ENCODE results near the gene FAM174C. TPM values are rescaled to one million over a fixed set of nuclear protein-coding genes. Genes with fewer than 3 reads are reported as not detected.

Gene FAM174C
- total RNA-seq, 1 experiment from 2014 or later, result 59.4 TPM

GRCh38 chr19:1239796-1240737 lies 35.3 kb upstream of the FAM174C start:
- peak overlapping the region; percentile 84; the same call in 1 of the 2 replicates for H3K27ac Mint-ChIP-seq
- H3K4me3 Mint-ChIP-seq, result peak overlapping the region; percentile 76
- peaks cover 22% of the 10 kb centered on the region for H3K4me1 Mint-ChIP-seq
- CTCF ChIA-PET, result interaction anchor here (0.6 to 9.7 kb wide), 13 partner anchors 15 to 594 kb away, joined by 3 to 648 read pairs (median 6); partner anchors contain the start of genes ARHGAP45 and CIRBP
- TF ChIP-seq ZNF416 (CRISPR knock-in tag; IDR thresholded peaks at IDR 0.05) (no peak), ZNF423 (CRISPR knock-in tag; IDR thresholded peaks at IDR 0.05) (peak; percentile 75), OVOL2 (CRISPR knock-in tag; IDR thresholded peaks at IDR 0.05; ENCODE audit: borderline replicate concordance) (no peak), CREM (CRISPR knock-in tag; IDR thresholded peaks at IDR 0.05) (peak; percentile 95), SP1 (CRISPR knock-in tag; conservative IDR thresholded peaks at IDR 0.05) (peak; percentile 91), ZNF281 (CRISPR knock-in tag; IDR thresholded peaks at IDR 0.05) (0 out of 2 replicates have a peak, but pooled peaks have one; percentile 23), TEAD4 (CRISPR knock-in tag; IDR thresholded peaks at IDR 0.05) (no peak), ZNF121 (CRISPR knock-in tag; IDR thresholded peaks at IDR 0.05) (peak; percentile 46; the same call in 1 of the 2 replicates), E2F4 (CRISPR knock-in tag; IDR thresholded peaks at IDR 0.05; ENCODE audit: borderline replicate concordance, low read depth) (no peak), RELA (CRISPR knock-in tag; IDR thresholded peaks at IDR 0.05; ENCODE audit: borderline replicate concordance) (0 out of 2 replicates have a peak, but pooled peaks have one; percentile 26), ZBTB21 (CRISPR knock-in tag; IDR thresholded peaks at IDR 0.05; ENCODE audit: borderline replicate concordance) (peak; percentile 98), MYBL2 (CRISPR knock-in tag; IDR thresholded peaks at IDR 0.05) (peak; percentile 54; the same call in 1 of the 2 replicates), HMGA2 (CRISPR knock-in tag; IDR thresholded peaks at IDR 0.05) (no peak)
- TF ChIP-seq, protein P1, sequence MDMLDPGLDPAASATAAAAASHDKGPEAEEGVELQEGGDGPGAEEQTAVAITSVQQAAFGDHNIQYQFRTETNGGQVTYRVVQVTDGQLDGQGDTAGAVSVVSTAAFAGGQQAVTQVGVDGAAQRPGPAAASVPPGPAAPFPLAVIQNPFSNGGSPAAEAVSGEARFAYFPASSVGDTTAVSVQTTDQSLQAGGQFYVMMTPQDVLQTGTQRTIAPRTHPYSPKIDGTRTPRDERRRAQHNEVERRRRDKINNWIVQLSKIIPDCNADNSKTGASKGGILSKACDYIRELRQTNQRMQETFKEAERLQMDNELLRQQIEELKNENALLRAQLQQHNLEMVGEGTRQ (CRISPR knock-in tag; IDR thresholded peaks at IDR 0.05), result peak; percentile 58
- TF ChIP-seq, protein P2, sequence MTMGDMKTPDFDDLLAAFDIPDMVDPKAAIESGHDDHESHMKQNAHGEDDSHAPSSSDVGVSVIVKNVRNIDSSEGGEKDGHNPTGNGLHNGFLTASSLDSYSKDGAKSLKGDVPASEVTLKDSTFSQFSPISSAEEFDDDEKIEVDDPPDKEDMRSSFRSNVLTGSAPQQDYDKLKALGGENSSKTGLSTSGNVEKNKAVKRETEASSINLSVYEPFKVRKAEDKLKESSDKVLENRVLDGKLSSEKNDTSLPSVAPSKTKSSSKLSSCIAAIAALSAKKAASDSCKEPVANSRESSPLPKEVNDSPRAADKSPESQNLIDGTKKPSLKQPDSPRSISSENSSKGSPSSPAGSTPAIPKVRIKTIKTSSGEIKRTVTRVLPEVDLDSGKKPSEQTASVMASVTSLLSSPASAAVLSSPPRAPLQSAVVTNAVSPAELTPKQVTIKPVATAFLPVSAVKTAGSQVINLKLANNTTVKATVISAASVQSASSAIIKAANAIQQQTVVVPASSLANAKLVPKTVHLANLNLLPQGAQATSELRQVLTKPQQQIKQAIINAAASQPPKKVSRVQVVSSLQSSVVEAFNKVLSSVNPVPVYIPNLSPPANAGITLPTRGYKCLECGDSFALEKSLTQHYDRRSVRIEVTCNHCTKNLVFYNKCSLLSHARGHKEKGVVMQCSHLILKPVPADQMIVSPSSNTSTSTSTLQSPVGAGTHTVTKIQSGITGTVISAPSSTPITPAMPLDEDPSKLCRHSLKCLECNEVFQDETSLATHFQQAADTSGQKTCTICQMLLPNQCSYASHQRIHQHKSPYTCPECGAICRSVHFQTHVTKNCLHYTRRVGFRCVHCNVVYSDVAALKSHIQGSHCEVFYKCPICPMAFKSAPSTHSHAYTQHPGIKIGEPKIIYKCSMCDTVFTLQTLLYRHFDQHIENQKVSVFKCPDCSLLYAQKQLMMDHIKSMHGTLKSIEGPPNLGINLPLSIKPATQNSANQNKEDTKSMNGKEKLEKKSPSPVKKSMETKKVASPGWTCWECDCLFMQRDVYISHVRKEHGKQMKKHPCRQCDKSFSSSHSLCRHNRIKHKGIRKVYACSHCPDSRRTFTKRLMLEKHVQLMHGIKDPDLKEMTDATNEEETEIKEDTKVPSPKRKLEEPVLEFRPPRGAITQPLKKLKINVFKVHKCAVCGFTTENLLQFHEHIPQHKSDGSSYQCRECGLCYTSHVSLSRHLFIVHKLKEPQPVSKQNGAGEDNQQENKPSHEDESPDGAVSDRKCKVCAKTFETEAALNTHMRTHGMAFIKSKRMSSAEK (CRISPR knock-in tag; IDR thresholded peaks at IDR 0.05; ENCODE audit: borderline replicate concordance), result no peak
- TF ChIP-seq, protein P3, sequence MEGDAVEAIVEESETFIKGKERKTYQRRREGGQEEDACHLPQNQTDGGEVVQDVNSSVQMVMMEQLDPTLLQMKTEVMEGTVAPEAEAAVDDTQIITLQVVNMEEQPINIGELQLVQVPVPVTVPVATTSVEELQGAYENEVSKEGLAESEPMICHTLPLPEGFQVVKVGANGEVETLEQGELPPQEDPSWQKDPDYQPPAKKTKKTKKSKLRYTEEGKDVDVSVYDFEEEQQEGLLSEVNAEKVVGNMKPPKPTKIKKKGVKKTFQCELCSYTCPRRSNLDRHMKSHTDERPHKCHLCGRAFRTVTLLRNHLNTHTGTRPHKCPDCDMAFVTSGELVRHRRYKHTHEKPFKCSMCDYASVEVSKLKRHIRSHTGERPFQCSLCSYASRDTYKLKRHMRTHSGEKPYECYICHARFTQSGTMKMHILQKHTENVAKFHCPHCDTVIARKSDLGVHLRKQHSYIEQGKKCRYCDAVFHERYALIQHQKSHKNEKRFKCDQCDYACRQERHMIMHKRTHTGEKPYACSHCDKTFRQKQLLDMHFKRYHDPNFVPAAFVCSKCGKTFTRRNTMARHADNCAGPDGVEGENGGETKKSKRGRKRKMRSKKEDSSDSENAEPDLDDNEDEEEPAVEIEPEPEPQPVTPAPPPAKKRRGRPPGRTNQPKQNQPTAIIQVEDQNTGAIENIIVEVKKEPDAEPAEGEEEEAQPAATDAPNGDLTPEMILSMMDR (IDR thresholded peaks at IDR 0.05), result peak; percentile 94
- H3K9me3 Mint-ChIP-seq, result no peaks in the 10 kb centered on the region
- H3K36me3 Mint-ChIP-seq, result no peaks in the 10 kb centered on the region
- POLR2A ChIA-PET, result interaction anchor here (0.6 to 1.7 kb wide), 2 partner anchors 27 to 29 kb away, joined by 3 to 4 read pairs; no protein-coding TSS in a partner anchor
- DNase-seq (ENCODE audit: low spot score) (peak; percentile 93), ATAC-seq (peak; percentile 20)
- H3K27me3 Mint-ChIP-seq (ENCODE audit: low read depth), result peaks cover 4% of the 10 kb centered on the region; the same call in 1 of the 2 replicates

Measured in WTC11 (cell line).